ENCODE results near the gene SOWAHA.
A peak's percentile ranks its signal among the peaks of the same experiment; 100 is the strongest.

SOWAHA gene

GRCh38 chr5:132830436-132831094, 17.5 kb downstream of the SOWAHA start, which contains the start of gene SHROOM1:
SHROOM1 (minus strand) TSS chr5:132830647; CDS start chr5:132826140, 4,507 bp downstream.
- no peaks in the 10 kb centered on the region for H4K20me1 ChIP-seq (ENCODE audit: insufficient read depth)
- H3K79me2 ChIP-seq (ENCODE audit: insufficient read depth, low read depth) = no peaks in the 10 kb centered on the region
- H3K27ac ChIP-seq = no peak within 1 kb of the TSS
- H3K27me3 ChIP-seq (ENCODE audit: insufficient read depth, low read depth) = no peaks in the 10 kb centered on the region
- no peaks in the 10 kb centered on the region for H3K36me3 ChIP-seq (ENCODE audit: insufficient read depth)
- no peak for TF ChIP-seq CTCF (conservative IDR thresholded peaks at IDR 0.05; ENCODE audit: low read depth, low read length)
- peak within 1 kb of the TSS; percentile 53 for H3K4me2 ChIP-seq
- peak within 1 kb of the TSS; percentile 93 for H2AFZ ChIP-seq (ENCODE audit: low read depth)
- peaks cover 8% of the 10 kb centered on the region for H3K4me1 ChIP-seq (ENCODE audit: low read depth, poor library complexity, severe bottlenecking)
- H3K9ac ChIP-seq = peak within 1 kb of the TSS; percentile 83
- no peak within 1 kb of the TSS for H3K4me3 ChIP-seq (IDR thresholded peaks at IDR 0.05; ENCODE audit: insufficient read depth, low read depth, low read length)

GRCh38 chr5:132831095-132831860, 18.2 kb downstream of the SOWAHA start:
- Histone ChIP-seq H3K4me3 (IDR thresholded peaks at IDR 0.05; ENCODE audit: insufficient read depth, low read depth, low read length) (no peak overlapping the region), H3K4me2 (peak overlapping the region; percentile 53), H3K4me1 (ENCODE audit: low read depth, poor library complexity, severe bottlenecking) (peaks cover 8% of the 10 kb centered on the region), H3K36me3 (ENCODE audit: insufficient read depth) (no peaks in the 10 kb centered on the region), H3K27me3 (ENCODE audit: insufficient read depth, low read depth) (no peaks in the 10 kb centered on the region), H3K27ac (no peak overlapping the region), H2AFZ (ENCODE audit: low read depth) (peak overlapping the region; percentile 93; the same call in 1 of the 2 replicates), H3K9ac (peak overlapping the region; percentile 83; the same call in 1 of the 2 replicates), H4K20me1 (ENCODE audit: insufficient read depth) (no peaks in the 10 kb centered on the region), H3K79me2 (ENCODE audit: insufficient read depth, low read depth) (no peaks in the 10 kb centered on the region)
- no peak for TF ChIP-seq CTCF (conservative IDR thresholded peaks at IDR 0.05; ENCODE audit: low read depth, low read length)

GRCh38 chr5:132832612-132833011, 19.5 kb downstream of the SOWAHA start:
- Histone ChIP-seq H2AFZ (ENCODE audit: low read depth) (no peak overlapping the region), H3K27ac (no peak overlapping the region)

GRCh38 chr5:132834057-132834456, 21.0 kb downstream of the SOWAHA start:
- no peak overlapping the region for H2AFZ ChIP-seq (ENCODE audit: low read depth)
- H3K9ac ChIP-seq = no peak overlapping the region
- H3K4me1 ChIP-seq (ENCODE audit: low read depth, poor library complexity, severe bottlenecking) = peaks cover 8% of the 10 kb centered on the region
- H3K27ac ChIP-seq = no peak overlapping the region
- no peaks in the 10 kb centered on the region for H3K36me3 ChIP-seq (ENCODE audit: insufficient read depth)
- H4K20me1 ChIP-seq (ENCODE audit: insufficient read depth) = no peaks in the 10 kb centered on the region
- no peaks in the 10 kb centered on the region for H3K79me2 ChIP-seq (ENCODE audit: insufficient read depth, low read depth)
- no peaks in the 10 kb centered on the region for H3K27me3 ChIP-seq (ENCODE audit: insufficient read depth, low read depth)
- no peak overlapping the region for H3K4me3 ChIP-seq (IDR thresholded peaks at IDR 0.05; ENCODE audit: insufficient read depth, low read depth, low read length)
- no peak overlapping the region for H3K4me2 ChIP-seq
- TF ChIP-seq CTCF (conservative IDR thresholded peaks at IDR 0.05; ENCODE audit: low read depth, low read length) = no peak

More at GRCh38 chr5:132832612-132833011, 19.5 kb downstream of the SOWAHA start:
- H3K9ac ChIP-seq = no peak overlapping the region
- H3K4me1 ChIP-seq (ENCODE audit: low read depth, poor library complexity, severe bottlenecking) = peaks cover 8% of the 10 kb centered on the region
- no peak for TF ChIP-seq CTCF (conservative IDR thresholded peaks at IDR 0.05; ENCODE audit: low read depth, low read length)
- H3K4me3 ChIP-seq (IDR thresholded peaks at IDR 0.05; ENCODE audit: insufficient read depth, low read depth, low read length) = no peak overlapping the region
- H3K4me2 ChIP-seq = no peak overlapping the region
- no peaks in the 10 kb centered on the region for H3K27me3 ChIP-seq (ENCODE audit: insufficient read depth, low read depth)
- no peaks in the 10 kb centered on the region for H4K20me1 ChIP-seq (ENCODE audit: insufficient read depth)
- H3K36me3 ChIP-seq (ENCODE audit: insufficient read depth) = no peaks in the 10 kb centered on the region
- no peaks in the 10 kb centered on the region for H3K79me2 ChIP-seq (ENCODE audit: insufficient read depth, low read depth)

Data from KMS-11 (cell line).